ENCODE results near the gene S100A1. TPM values are rescaled to one million over a fixed set of nuclear protein-coding genes. Genes with fewer than 3 reads are reported as not detected.

The S100A1 gene
- total RNA-seq, 1 experiment from 2014 or later: not detected

- H3K4me1 ChIP-seq (ENCODE audit: insufficient read depth, low read length): 0 out of 2 replicates have a peak, but pooled peaks cover 2% of the 10 kb centered on the region
- H2BK20ac ChIP-seq (ENCODE audit: low read depth, low read length, poor library complexity, severe bottlenecking): no peak overlapping the region
- DNase-seq: no peak
- Mint-ChIP-seq H3K27me3 (ENCODE audit: low read depth) (no peaks in the 10 kb centered on the region), H3K36me3 (ENCODE audit: insufficient read depth in 1 of 3, low read depth in 3 of 3) (peaks cover 26 to 80% (median 55%) of the 10 kb centered on the region in 3 experiments), H3K27ac (no peak overlapping the region), H3K9me3 (no peaks in the 10 kb centered on the region), H3K4me3 (no peak overlapping the region), H3K4me1 (peaks cover 9% of the 10 kb centered on the region in 2 experiments)
- no peak overlapping the region for H3K9ac ChIP-seq (ENCODE audit: extremely low read depth, insufficient read length, low read length)
- WGBS (ENCODE audit: extremely low coverage, insufficient read length, low lambda C conversion rate): no CpG with 5 or more reads among the region's 5 CpGs
- no peak overlapping the region for H2BK120ac ChIP-seq (ENCODE audit: low read depth, low read length, poor library complexity, severe bottlenecking)
- no peaks in the 10 kb centered on the region; the same call in 1 of the 2 replicates for H3K79me2 ChIP-seq (ENCODE audit: insufficient read depth, low read length)
- H3K23ac ChIP-seq (ENCODE audit: insufficient read length, low read depth, low read length): no peak overlapping the region
- no peak overlapping the region for H3K27ac ChIP-seq (ENCODE audit: insufficient read length, low read depth, low read length)
- H2BK5ac ChIP-seq (ENCODE audit: insufficient read length, low read length): no peak overlapping the region
- no peaks in the 10 kb centered on the region for H3K27me3 ChIP-seq (ENCODE audit: insufficient read depth, low read length)
- no peak overlapping the region for H4K91ac ChIP-seq (ENCODE audit: insufficient read length, low read depth, low read length)
- H3K9me3 ChIP-seq (ENCODE audit: control insufficient read depth, low read depth, low read length): no peaks in the 10 kb centered on the region
- no peak overlapping the region for H3K18ac ChIP-seq (ENCODE audit: insufficient read length, low read depth, low read length)
- H3K14ac ChIP-seq (ENCODE audit: insufficient read depth, low read length): no peak overlapping the region
- no peak overlapping the region for H3K4ac ChIP-seq (ENCODE audit: low read depth, low read length)
- no peak overlapping the region for H2AK5ac ChIP-seq (ENCODE audit: insufficient read length, low read length)
- no peak overlapping the region for H2AFZ ChIP-seq (ENCODE audit: low read length)
- H3K56ac ChIP-seq (ENCODE audit: insufficient read length, low read depth, low read length): no peak overlapping the region
- H3T11ph ChIP-seq (ENCODE audit: low read length): no peak overlapping the region
- no peak overlapping the region for H2BK12ac ChIP-seq (ENCODE audit: insufficient read length, low read depth, low read length)
- no peak overlapping the region for H4K5ac ChIP-seq (ENCODE audit: insufficient read length, low read depth, low read length)
- no peak overlapping the region for H4K8ac ChIP-seq (replicated peaks; ENCODE audit: insufficient read length, low read depth, low read length)
- H2BK15ac ChIP-seq (ENCODE audit: low read depth, low read length): no peak overlapping the region
- peaks cover 5% of the 10 kb centered on the region for H3K23me2 ChIP-seq (ENCODE audit: insufficient read length, low read depth, low read length, poor library complexity, severe bottlenecking)
- H3K79me1 ChIP-seq (ENCODE audit: insufficient read depth, low read depth, low read length, poor library complexity, severe bottlenecking): peaks cover 6% of the 10 kb centered on the region
- no peaks in the 10 kb centered on the region for H4K20me1 ChIP-seq (ENCODE audit: control insufficient read depth, insufficient read depth, insufficient read length)
- no peak overlapping the region for H3K4me2 ChIP-seq (ENCODE audit: insufficient read depth, insufficient read length, low read length)
- no peak for TF ChIP-seq CTCF (conservative IDR thresholded peaks at IDR 0.05)
These were observed 35.0 kb downstream of the S100A1 start for GRCh38 chr1:153663211-153663610.

Measured in H9 (cell line).